ENCODE data around the gene PDILT.

Gene PDILT

GRCh38 chr16:20402651-20403050 is 1.9 kb downstream of the PDILT start:
- TF ChIP-seq CTCF (IDR thresholded peaks at IDR 0.05; ENCODE audit: low read depth, low read length, missing control alignments) = no peak
- no peak for DNase-seq (ENCODE audit: extremely low read depth, low read depth)
- H3K4me3 ChIP-seq (replicated peaks; ENCODE audit: low read depth, low read length) = no peak overlapping the region

DNA sequence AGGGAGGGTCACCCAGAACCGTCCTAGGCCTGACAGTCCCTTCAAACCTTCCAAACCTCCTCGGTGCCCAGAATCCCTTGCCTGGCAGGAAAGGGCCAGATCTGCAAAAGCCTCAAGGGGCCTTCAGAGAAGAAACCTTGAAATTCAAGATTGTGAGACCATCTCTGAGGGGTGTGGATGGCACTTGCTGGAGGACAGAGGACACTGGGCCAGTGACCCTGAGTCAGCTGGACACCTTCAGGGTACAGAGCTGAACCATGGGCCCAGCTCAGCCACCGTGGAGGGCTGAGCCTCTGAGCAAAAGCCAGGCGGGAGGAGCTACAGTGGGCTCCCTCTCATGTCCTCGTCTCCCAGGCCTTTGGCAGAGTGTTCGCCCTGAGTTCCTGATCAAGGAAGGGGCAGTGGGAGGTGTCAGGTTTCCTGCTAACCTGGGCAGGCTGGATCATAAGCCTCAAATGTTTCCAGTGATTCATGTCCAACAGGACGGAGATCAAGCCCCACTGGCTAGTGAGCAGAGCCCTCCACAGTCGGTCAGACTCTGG is 3.0 kb downstream of the PDILT start:
- TF ChIP-seq CTCF (IDR thresholded peaks at IDR 0.05; ENCODE audit: low read depth, low read length, missing control alignments) = no peak
- DNase-seq (ENCODE audit: extremely low read depth, low read depth) = no peak
- no peak overlapping the region for H3K4me3 ChIP-seq (replicated peaks; ENCODE audit: low read depth, low read length)

- TF ChIP-seq CTCF (IDR thresholded peaks at IDR 0.05; ENCODE audit: low read depth, low read length, missing control alignments) = no peak
- H3K4me3 ChIP-seq (replicated peaks; ENCODE audit: low read depth, low read length) = no peak overlapping the region
- no peak for DNase-seq (ENCODE audit: extremely low read depth, low read depth)
Measured at GRCh38 chr16:20401066-20401465, 3.5 kb downstream of the PDILT start.

DNA sequence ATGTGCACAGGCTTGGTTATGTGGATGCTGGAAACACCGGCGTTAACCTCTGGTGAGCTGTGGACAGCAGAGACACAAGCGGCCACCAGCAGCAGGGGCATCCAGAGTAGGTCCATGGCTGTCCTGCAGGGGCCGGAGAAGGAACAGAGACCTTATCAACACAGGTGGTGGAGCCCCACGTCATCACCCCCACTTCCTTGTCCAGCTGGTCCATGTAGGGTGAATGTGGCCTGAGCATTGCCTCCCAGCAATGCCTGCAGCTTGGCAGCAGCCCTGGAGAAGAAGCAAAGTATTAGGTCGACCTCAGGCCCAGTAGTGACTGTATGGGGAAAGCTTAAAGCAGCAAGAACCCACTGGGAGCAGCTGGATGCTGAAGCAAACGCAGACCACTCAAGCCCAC is 5.4 kb downstream of the PDILT start:
- no peak for TF ChIP-seq CTCF (IDR thresholded peaks at IDR 0.05; ENCODE audit: low read depth, low read length, missing control alignments)
- H3K4me3 ChIP-seq (replicated peaks; ENCODE audit: low read depth, low read length) = no peak overlapping the region
- no peak for DNase-seq (ENCODE audit: extremely low read depth, low read depth)

DNA sequence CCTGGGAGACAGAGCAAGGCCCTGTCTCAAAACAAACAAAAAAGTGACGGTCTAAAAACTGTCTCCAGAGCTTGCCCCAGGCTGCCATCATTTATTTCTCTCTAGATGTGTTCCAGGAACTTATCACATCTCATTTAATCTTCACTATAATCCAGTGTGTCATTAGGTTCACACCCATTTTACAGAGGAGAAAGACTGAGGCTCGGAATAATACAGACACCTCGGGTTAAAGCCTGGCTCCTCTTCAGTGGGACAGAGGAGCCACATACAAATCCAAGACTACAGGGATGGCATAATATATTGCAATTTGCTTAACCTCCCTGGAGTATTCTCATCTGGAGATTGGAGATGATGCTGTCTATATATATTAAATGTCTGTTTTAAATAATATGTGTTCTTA is 5.9 kb downstream of the PDILT start:
- no peak overlapping the region for H3K4me3 ChIP-seq (replicated peaks; ENCODE audit: low read depth, low read length)
- TF ChIP-seq CTCF (IDR thresholded peaks at IDR 0.05; ENCODE audit: low read depth, low read length, missing control alignments) = no peak
- DNase-seq (ENCODE audit: extremely low read depth, low read depth) = no peak

DNA sequence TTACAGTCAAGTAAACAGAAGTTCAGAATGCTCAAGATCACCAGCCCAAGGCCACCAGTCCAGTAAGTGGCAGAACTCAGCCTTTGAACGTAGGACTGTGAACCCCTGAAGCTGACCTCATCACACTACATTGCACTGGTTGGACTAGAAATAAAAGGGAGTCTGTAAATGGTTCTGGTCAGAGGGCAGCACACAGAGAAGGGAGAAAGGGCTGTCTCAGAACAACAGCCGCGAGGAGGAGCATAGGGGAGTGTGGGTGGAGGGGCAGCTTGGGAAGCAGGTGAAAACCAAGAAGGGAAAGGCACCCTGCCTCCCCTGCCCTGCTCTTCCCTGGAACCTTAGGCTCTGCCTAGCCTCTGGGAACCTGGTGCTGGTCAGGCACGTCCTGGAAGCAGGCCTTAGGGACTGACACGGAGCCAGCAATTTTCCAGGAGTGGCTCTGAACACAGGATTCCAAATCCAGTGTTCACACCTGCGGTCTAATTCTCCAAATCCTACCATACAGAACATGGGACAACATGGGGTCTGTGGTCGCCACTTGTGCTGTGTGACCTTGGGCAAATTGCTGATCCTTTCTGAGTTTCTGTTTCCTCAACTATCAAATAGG is 7.0 kb downstream of the PDILT start:
- H3K4me3 ChIP-seq (replicated peaks; ENCODE audit: low read depth, low read length) = no peak overlapping the region
- TF ChIP-seq CTCF (IDR thresholded peaks at IDR 0.05; ENCODE audit: low read depth, low read length, missing control alignments) = no peak
- no peak for DNase-seq (ENCODE audit: extremely low read depth, low read depth)

Data from HFF-Myc (cell line).